NT2/D1 (cell line): Measurements from ENCODE around the gene CSTB.
"Not testable (repeated sequence)": the region's sequence is repeated elsewhere in the genome, so short reads cannot be mapped to it uniquely, and the experiment has no call there.

Source experiments
- SUZ12 ChIP-seq: IDR thresholded peaks from 2 replicates; pipeline ENCODE4 v1.6.1; 2011; ENCODE audit not compliant: insufficient read length, insufficient read depth; ENCODE audit errors: extremely low read depth
- YY1 ChIP-seq: IDR thresholded peaks from 2 replicates; pipeline ENCODE4 v1.6.1; 2011; ENCODE audit not compliant: insufficient read length, insufficient read depth
- ZNF274 ChIP-seq: IDR thresholded peaks from 2 replicates; pipeline ENCODE4 v1.6.1; 2011; ENCODE audit warnings: mild to moderate bottlenecking, low read depth, low read length

GRCh38 chr21:43822166-43822565 is 46.1 kb upstream of the CSTB start:
- TF ChIP-seq ZNF274, YY1, SUZ12: not testable (repeated sequence)
